SK-N-SH (cell line): ENCODE results near the gene UBE4B. TPM values are rescaled to one million over a fixed set of nuclear protein-coding genes. Genes with fewer than 3 reads are reported as not detected.

ENCODE experiments used
- CTCF ChIA-PET: fragments of 300-600, 350-600 bp; formaldehyde crosslinking; extraction: SDS; loops from one replicate; lab custom pipeline; 2021; lab: Yijun Ruan, JAX
- POLR2A ChIA-PET: fragments of 350-600 bp; sonication (Branson Sonifier 250); formaldehyde crosslinking; extraction: SDS; loops from one replicate; lab custom pipeline; 2020; ENCODE audit warnings: antibody characterized with exemption, inconsistent platforms; lab: Yijun Ruan, JAX
- DNase-seq: peaks from one replicate; pipeline ENCODE4 v3.0.0; 2012
- H2AFZ ChIP-seq: fragments of 200-600 bp; sonication (generic); 2 replicates; pipeline ENCODE4 v1.8.1; 2016; ENCODE audit warnings: antibody characterized with exemption, mild to moderate bottlenecking, low read depth
- H3F3A ChIP-seq: fragments of 200-600 bp; sonication (generic); replicated peaks from 2 replicates; pipeline ENCODE3; 2016; ENCODE audit warnings: antibody characterized with exemption, mild to moderate bottlenecking; ENCODE audit not compliant: insufficient read depth
- H3K27ac ChIP-seq, 2 experiments: fragments of 200-500 bp in 1 of 2; fragments of 200-600 bp in 1 of 2; sonication (Bioruptor generic) in 1 of 2; sonication (generic), shearing (Covaris generic) in 1 of 2; 2 replicates each; pipeline versions ENCODE4 v1.5.1 to v1.6.1; 2014 to 2016; ENCODE audit warnings: low read depth in 2 of 2, inconsistent platforms in 1 of 2, low read length in 1 of 2, mild to moderate bottlenecking in 1 of 2, mixed read lengths in 1 of 2
- H3K27me3 ChIP-seq: fragments of 200-600 bp; sonication (generic), shearing (Covaris generic); 2 replicates; pipeline ENCODE4 v1.6.1; 2016; ENCODE audit warnings: mixed run types; ENCODE audit not compliant: insufficient read depth
- H3K36me3 ChIP-seq, 2 experiments: fragments of 200-500 bp in 1 of 2; fragments of 200-600 bp in 1 of 2; sonication (Bioruptor generic) in 1 of 2; sonication (generic) in 1 of 2; replicated peaks in 1 of 2; 2 replicates each; pipeline versions ENCODE3 to v1.5.1; 2014 to 2016; ENCODE audit warnings: low read length in 1 of 2, mild to moderate bottlenecking in 1 of 2; ENCODE audit not compliant: insufficient read depth in 2 of 2, control insufficient read depth in 1 of 2
- H3K4me1 ChIP-seq, 2 experiments: fragments of 200-500 bp in 1 of 2; fragments of 200-600 bp in 1 of 2; sonication (Bioruptor generic) in 1 of 2; sonication (generic), shearing (Covaris generic) in 1 of 2; 2 replicates each; pipeline versions ENCODE4 v1.5.1 to v1.6.1; 2014 to 2016; ENCODE audit warnings: low read depth in 1 of 2, low read length in 1 of 2, mixed run types in 1 of 2; ENCODE audit not compliant: insufficient read depth in 2 of 2, control insufficient read depth in 1 of 2
- H3K4me2 ChIP-seq: fragments of 200-600 bp; sonication (generic), shearing (Covaris generic); 2 replicates; pipeline ENCODE4 v1.6.1; 2017; ENCODE audit warnings: mixed run types
- H3K4me3 ChIP-seq, 2 experiments: fragments of 200-500 bp in 1 of 2; fragments of 200-600 bp in 1 of 2; sonication (Bioruptor generic) in 1 of 2; sonication (generic), shearing (Covaris generic) in 1 of 2; 2 replicates each; pipeline versions ENCODE4 v1.5.1 to v1.8.1; 2014 to 2016; ENCODE audit warnings: low read depth in 2 of 2, inconsistent platforms in 1 of 2, low read length in 1 of 2, mild to moderate bottlenecking in 1 of 2, mixed read lengths in 1 of 2, moderate library complexity in 1 of 2
- H3K79me2 ChIP-seq: fragments of 200-600 bp; sonication (generic); 2 replicates; pipeline ENCODE4 v1.8.1; 2017; ENCODE audit warnings: mild to moderate bottlenecking; ENCODE audit not compliant: insufficient read depth
- H3K9ac ChIP-seq: fragments of 200-600 bp; sonication (generic); 2 replicates; pipeline ENCODE4 v1.6.1; 2017; ENCODE audit warnings: mixed run types
- H3K9me2 ChIP-seq: fragments of 200-600 bp; sonication (generic); 2 replicates; pipeline ENCODE4 v1.6.1; 2017; ENCODE audit warnings: mixed run types
- H3K9me3 ChIP-seq: fragments of 200-600 bp; sonication (generic); 2 replicates; pipeline ENCODE4 v1.6.1; 2017; ENCODE audit warnings: mixed run types, mild to moderate bottlenecking, moderate library complexity
- H4K20me1 ChIP-seq: fragments of 200-600 bp; sonication (generic); 2 replicates; pipeline ENCODE4 v1.6.1; 2017; ENCODE audit warnings: mild to moderate bottlenecking, mixed run types; ENCODE audit not compliant: insufficient read depth
- CTCF ChIP-seq: fragments of 200-600 bp; sonication (generic); IDR thresholded peaks from 2 replicates; pipeline ENCODE4 v1.6.1; 2017; ENCODE audit warnings: antibody characterized with exemption, mild to moderate bottlenecking, moderate library complexity
- EP300 ChIP-seq, 2 experiments: IDR thresholded peaks; 2 replicates each; pipeline versions ENCODE4 v1.4.0 to v1.6.1; 2012; ENCODE audit warnings: borderline replicate concordance in 1 of 2, low read depth in 1 of 2, low read length in 1 of 2
- EZH2phosphoT487 ChIP-seq: fragments of 200-600 bp; sonication (generic); IDR thresholded peaks from 2 replicates; pipeline ENCODE4 v1.6.1; 2017; ENCODE audit warnings: low read depth, mixed run types, mild to moderate bottlenecking, antibody characterized with exemption, moderate library complexity, borderline replicate concordance
- FOXJ3 ChIP-seq: sonication (generic); formaldehyde crosslinking; IDR thresholded peaks from 2 replicates; pipeline ENCODE4 v1.5.1; 2020; ENCODE audit warnings: mild to moderate bottlenecking, missing genetic modification reagents
- GABPA ChIP-seq: IDR thresholded peaks from 2 replicates; pipeline ENCODE4 v1.4.0; 2012; ENCODE audit warnings: low read depth, mild to moderate bottlenecking
- GATA2 ChIP-seq: sonication (generic); formaldehyde crosslinking; IDR thresholded peaks from 2 replicates; pipeline ENCODE4 v1.5.0; 2020; ENCODE audit warnings: mild to moderate bottlenecking, missing genetic modification reagents
- MEF2A ChIP-seq: IDR thresholded peaks from 2 replicates; pipeline ENCODE4 v1.4.0; 2012; ENCODE audit warnings: low read depth, borderline replicate concordance
- MXI1 ChIP-seq: IDR thresholded peaks from 2 replicates; pipeline ENCODE4 v1.6.1; 2012; ENCODE audit warnings: mild to moderate bottlenecking, low read depth, low read length, improper control_type of control experiment
- NFIC ChIP-seq: IDR thresholded peaks from 2 replicates; pipeline ENCODE4 v1.4.0; 2012; ENCODE audit warnings: borderline replicate concordance
- SIN3A ChIP-seq: IDR thresholded peaks from 2 replicates; pipeline ENCODE4 v1.6.1; 2012; ENCODE audit warnings: low read depth, mild to moderate bottlenecking, low read length, moderate library complexity, borderline replicate concordance
- TCF12 ChIP-seq: IDR thresholded peaks from 2 replicates; pipeline ENCODE4 v1.4.0; 2012
- USF1 ChIP-seq: IDR thresholded peaks from 2 replicates; pipeline ENCODE4 v1.4.0; 2012; ENCODE audit warnings: low read depth, borderline replicate concordance
- USF2 ChIP-seq: fragments of 150-350 bp; IDR thresholded peaks from 2 replicates; pipeline ENCODE4 v1.6.1; 2017; ENCODE audit warnings: antibody characterized with exemption, low read length, low read depth, borderline replicate concordance
- YY1 ChIP-seq: IDR thresholded peaks from 2 replicates; pipeline ENCODE4 v1.4.0; 2012; ENCODE audit warnings: low read depth, mild to moderate bottlenecking
- ZBTB33 ChIP-seq: IDR thresholded peaks from 2 replicates; pipeline ENCODE4 v1.4.0; 2012; ENCODE audit warnings: low read depth, borderline replicate concordance
- WGBS: methylation state at CpG from one replicate; pipeline ENCODE4 v1.1.6; 2017; ENCODE audit warnings: low lambda C conversion rate; 5-methylcytosine and 5-hydroxymethylcytosine counted together
- polyA plus RNA-seq, 3 experiments: library from polyadenylated mRNA; depleted of rRNA; stranded (reverse); fragments of >200 nt; gene quantifications; 2 replicates each; pipeline ENCODE4 v1.2.3, GENCODE V29; 2012

UBE4B gene
- polyA plus RNA-seq, 1 of the 3 experiments (the other 2 are of a cell fraction) = 19.1 TPM

- CTCF ChIA-PET = interaction anchor here (2.1 kb wide), 1 partner anchor 13 kb away, joined by 13 read pairs; the partner anchor contains the start of gene KIF1B
- H3K9me3 ChIP-seq = no peaks in the 10 kb centered on the region
- H3K27me3 ChIP-seq = no peaks in the 10 kb centered on the region
- H3K4me3 ChIP-seq = 0 out of 4 replicates have a peak overlapping the region, but pooled peaks of 1 of the 2 experiments have one; percentile 17
- no peaks in the 10 kb centered on the region for H3K36me3 ChIP-seq
- TF ChIP-seq TCF12 (peak; percentile 25; the same call in 1 of the 2 replicates), GABPA (no peak), NFIC (peak; percentile 47; the same call in 1 of the 2 replicates)
- WGBS = 49% methylated on average over 3 of the region's 3 CpGs
- H3K4me2 ChIP-seq = peak overlapping the region; percentile 54; the same call in 1 of the 2 replicates
- H3K79me2 ChIP-seq = no peaks in the 10 kb centered on the region
- no peaks in the 10 kb centered on the region for H3K9me2 ChIP-seq
- H2AFZ ChIP-seq = peak overlapping the region; percentile 58
- H3F3A ChIP-seq = peaks cover 10% of the 10 kb centered on the region
- no peaks in the 10 kb centered on the region for H4K20me1 ChIP-seq
- DNase-seq = no peak
- POLR2A ChIA-PET = no interaction called here
- H3K27ac ChIP-seq = peak overlapping the region in 1 of 2 experiments; percentile 59; a peak in 2 of 4 replicates
- 0 out of 2 replicates have a peak overlapping the region, but pooled peaks have one; percentile 15 for H3K9ac ChIP-seq
- H3K4me1 ChIP-seq = peaks cover 0 to 2% of the 10 kb centered on the region in 2 experiments; a peak in 1 of 4 replicates
Observed at GRCh38 chr1:10196976-10197375, 164.2 kb downstream of the UBE4B start.

DNA sequence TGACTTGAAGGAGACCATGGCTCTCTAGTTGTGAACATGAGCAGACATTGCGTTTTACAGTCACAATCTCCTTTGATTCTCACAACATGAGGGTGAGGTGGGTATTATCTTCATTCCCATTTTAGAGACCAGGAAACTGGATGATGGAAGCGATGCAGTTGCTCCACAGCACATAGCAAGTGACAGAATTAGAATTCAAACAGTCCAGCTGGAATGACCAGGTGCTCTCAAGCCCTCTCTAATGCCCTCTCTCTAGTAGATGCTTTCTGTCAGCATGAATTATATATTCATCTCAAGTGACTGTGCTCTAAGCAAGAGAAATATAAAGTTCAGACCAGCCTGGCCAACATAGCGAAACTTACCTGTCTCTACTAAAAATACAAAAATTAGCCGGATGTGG lies 167.9 kb downstream of the UBE4B start:
- Histone ChIP-seq H3K9me2 (no peaks in the 10 kb centered on the region), H4K20me1 (no peaks in the 10 kb centered on the region), H3K36me3 (no peaks in the 10 kb centered on the region), H3K9me3 (no peaks in the 10 kb centered on the region), H3K4me1 (no peaks in the 10 kb centered on the region), H2AFZ (no peak overlapping the region), H3K27ac (no peak overlapping the region), H3K27me3 (no peaks in the 10 kb centered on the region), H3K4me2 (no peak overlapping the region), H3K4me3 (no peak overlapping the region), H3K79me2 (no peaks in the 10 kb centered on the region), H3F3A (peaks cover 15% of the 10 kb centered on the region), H3K9ac (no peak overlapping the region)
- ChIA-PET CTCF (interaction anchor here (0.6 to 2.8 kb wide), 2 partner anchors 9 to 137 kb away, joined by 3 to 30 read pairs; partner anchors contain the start of gene KIF1B), POLR2A (no interaction called here)
- DNase-seq = no peak
- TF ChIP-seq CTCF = no peak
- 95% methylated on average over 4 of the region's 4 CpGs for WGBS

- Histone ChIP-seq H2AFZ (no peak overlapping the region), H3K4me3 (no peak overlapping the region), H3K4me1 (no peaks in the 10 kb centered on the region), H3K9ac (no peak overlapping the region), H3K9me3 (no peaks in the 10 kb centered on the region), H3K27me3 (no peaks in the 10 kb centered on the region), H4K20me1 (no peaks in the 10 kb centered on the region), H3K9me2 (no peaks in the 10 kb centered on the region), H3K27ac (no peak overlapping the region), H3K4me2 (no peak overlapping the region), H3F3A (peaks cover 9% of the 10 kb centered on the region), H3K79me2 (no peaks in the 10 kb centered on the region), H3K36me3 (no peaks in the 10 kb centered on the region)
- ChIA-PET POLR2A (no interaction called here), CTCF (interaction anchor here (1.1 kb wide), 1 partner anchor 11 kb away, joined by 4 read pairs; no protein-coding TSS in a partner anchor)
- 83% methylated on average over 7 of the region's 7 CpGs for WGBS
- peak; percentile 23 for DNase-seq
- TF ChIP-seq MEF2A = no peak
- no peak for TF ChIP-seq EZH2phosphoT487
- TF ChIP-seq USF2 = no peak
- no peak for TF ChIP-seq USF1
- no peak for TF ChIP-seq FOXJ3
- no peak for TF ChIP-seq SIN3A
- TF ChIP-seq MXI1 = no peak
- no peak for TF ChIP-seq EP300 (IDR thresholded peaks at IDR 0.05; ENCODE audit: borderline replicate concordance in 1 of 2, low read depth in 1 of 2, low read length in 1 of 2)
- no peak for TF ChIP-seq GATA2
- no peak for TF ChIP-seq ZBTB33
- no peak for TF ChIP-seq YY1
Observed at GRCh38 chr1:10204003-10204642, 171.4 kb downstream of the UBE4B start.
